Hepatocyte (in vitro differentiated cells): Measurements from ENCODE around the gene FARSA.

Experiments
- CTCF ChIP-seq: fragments of 200-600 bp; sonication (generic); IDR thresholded peaks from 2 replicates; pipeline ENCODE4 v1.5.1; 2016; ENCODE audit warnings: antibody characterized with exemption, mild to moderate bottlenecking; ENCODE audit not compliant: poor library complexity
- EZH2 ChIP-seq: fragments of 200-600 bp; sonication (generic); IDR thresholded peaks from 2 replicates; pipeline ENCODE4 v1.6.1; 2016; ENCODE audit warnings: antibody characterized with exemption, mild to moderate bottlenecking, borderline replicate concordance
- EZH2phosphoT487 ChIP-seq: fragments of 200-600 bp; sonication (generic); IDR thresholded peaks from one replicate; pipeline ENCODE4 v1.6.1; 2018; ENCODE audit warnings: antibody characterized with exemption, mild to moderate bottlenecking, low read depth, moderate library complexity; ENCODE audit not compliant: unreplicated experiment, severe bottlenecking

- TF ChIP-seq EZH2phosphoT487 (no peak), CTCF (no peak), EZH2 (no peak)
These were observed 42.5 kb downstream of the FARSA start, which contains the start of gene GCDH for GRCh38 chr19:12890787-12891552.
